GM19239 (cell line): ENCODE results near the gene JHY.
"Not testable (repeated sequence)": the region's sequence is repeated elsewhere in the genome, so short reads cannot be mapped to it uniquely, and the experiment has no call there.

Experiments
- DNase-seq: peaks from one replicate; pipeline ENCODE4 v3.0.0; 2011; ENCODE audit warnings: low spot score; ENCODE audit not compliant: insufficient read length
- FAIRE-seq: peaks from 2 replicates; lab custom pipeline; 2011; peaks lifted over from hg19 to GRCh38; lab: Jason Lieb, UNC

Gene JHY

DNA sequence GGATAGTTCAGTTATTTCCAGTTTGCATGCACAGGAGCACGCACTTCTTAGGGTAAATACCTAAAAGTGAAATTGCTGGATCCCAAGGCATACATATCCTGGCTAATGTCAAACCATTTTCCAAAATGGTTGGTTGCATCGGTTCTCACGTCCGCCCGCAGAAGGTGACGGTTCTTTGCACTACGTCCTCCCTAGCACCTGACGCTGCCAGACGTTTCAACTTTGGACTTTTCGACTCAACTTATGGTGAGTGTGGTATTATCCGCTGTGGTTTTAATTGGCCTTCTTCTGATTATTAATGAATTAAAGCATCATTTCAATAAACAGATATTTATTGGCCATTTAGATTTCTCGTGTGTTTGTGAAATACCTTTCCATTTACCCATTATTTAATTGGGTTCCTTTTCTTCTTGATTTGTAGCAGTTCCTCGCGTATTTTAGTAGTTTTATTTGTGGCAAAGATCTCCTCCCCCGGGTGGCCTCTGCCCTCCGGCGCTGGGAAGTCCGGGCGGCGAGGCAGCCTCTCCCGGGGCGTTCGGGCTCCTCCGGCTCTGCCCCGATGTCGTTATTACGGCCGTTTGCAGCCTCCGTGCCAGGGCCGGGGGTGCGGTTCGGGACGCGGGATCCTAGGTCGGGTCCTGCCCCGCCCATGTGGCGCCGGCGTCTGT is at the start of gene JHY:
TSS of gene JHY (plus strand) at position 571 of the 668 bp plus-strand sequence. CDS start 3,091 bp downstream, outside the sequence.
- FAIRE-seq: peak; percentile 35
- no peak for DNase-seq

- FAIRE-seq: no peak
- no peak for DNase-seq
Measured at GRCh38 chr11:122833846-122834464, 48.6 kb upstream of the JHY start.

GRCh38 chr11:122836916-122837315 is 45.6 kb upstream of the JHY start:
- DNase-seq (no peak), FAIRE-seq (no peak)

- no peak for FAIRE-seq
Measured at GRCh38 chr11:122837528-122838346, 44.8 kb upstream of the JHY start.

GRCh38 chr11:122843281-122844141 is 39.0 kb upstream of the JHY start:
- FAIRE-seq (peak; percentile 87), DNase-seq (no peak)

More at GRCh38 chr11:122837528-122838346, 44.8 kb upstream of the JHY start:
- DNase-seq: no peak

GRCh38 chr11:122847466-122847865 is 35.1 kb upstream of the JHY start:
- FAIRE-seq (no peak), DNase-seq (no peak)

DNA sequence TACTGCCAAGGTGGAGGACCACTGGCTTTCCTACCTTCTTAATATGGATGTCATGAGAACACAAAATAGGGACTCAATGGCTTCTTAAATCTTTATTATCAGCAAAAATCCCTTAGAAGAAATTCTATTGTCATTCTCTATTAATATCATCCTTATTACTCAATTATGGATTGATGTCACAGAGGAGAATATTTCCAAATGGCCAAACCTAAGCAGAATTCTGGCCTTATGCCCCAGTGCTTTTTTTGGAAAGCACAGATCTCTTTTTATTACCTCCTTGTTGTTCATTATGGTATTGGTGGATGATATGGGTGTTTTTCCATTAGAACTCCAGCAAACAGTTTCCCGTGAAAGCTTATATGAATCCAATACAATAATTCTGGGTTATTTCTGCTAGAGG is 34.4 kb upstream of the JHY start:
- FAIRE-seq: no peak

GRCh38 chr11:122850076-122850631 is 32.4 kb upstream of the JHY start:
- FAIRE-seq (no peak), DNase-seq (no peak)

More for the DNA sequence above, 34.4 kb upstream of the JHY start:
- no peak for DNase-seq

DNA sequence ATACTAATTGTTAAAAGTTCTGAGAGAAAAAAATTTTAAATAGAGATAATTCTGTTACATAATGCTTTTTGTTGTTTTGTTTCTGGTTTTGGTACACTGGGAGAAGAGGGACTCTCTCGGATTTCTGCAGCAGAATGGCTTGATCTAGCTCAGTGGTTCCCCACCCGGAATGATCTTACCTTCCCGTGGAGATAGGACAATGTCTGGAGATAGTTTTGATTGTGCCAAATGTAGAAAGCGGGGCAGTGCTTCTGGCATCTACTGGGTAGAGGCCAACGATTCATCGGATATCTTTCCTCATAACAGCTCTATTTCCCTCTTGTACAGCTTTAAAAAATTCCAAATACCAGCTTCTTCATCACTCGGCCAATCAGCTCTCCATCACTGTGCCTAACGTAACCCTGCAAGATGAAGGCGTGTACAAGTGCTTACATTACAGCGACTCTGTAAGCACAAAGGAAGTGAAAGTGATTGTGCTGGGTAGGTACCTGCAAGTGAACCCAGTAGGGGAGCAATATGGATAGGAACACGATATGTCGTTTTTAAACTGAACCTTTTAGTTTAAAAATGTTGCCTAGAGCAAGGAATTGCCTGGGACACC is 31.1 kb upstream of the JHY start:
- DNase-seq (no peak), FAIRE-seq (peak; percentile 90)

- FAIRE-seq (no peak), DNase-seq (no peak)
Measured at GRCh38 chr11:122852074-122852795, 30.3 kb upstream of the JHY start.

GRCh38 chr11:122852796-122853160 is 29.8 kb upstream of the JHY start:
- no peak for FAIRE-seq

DNA sequence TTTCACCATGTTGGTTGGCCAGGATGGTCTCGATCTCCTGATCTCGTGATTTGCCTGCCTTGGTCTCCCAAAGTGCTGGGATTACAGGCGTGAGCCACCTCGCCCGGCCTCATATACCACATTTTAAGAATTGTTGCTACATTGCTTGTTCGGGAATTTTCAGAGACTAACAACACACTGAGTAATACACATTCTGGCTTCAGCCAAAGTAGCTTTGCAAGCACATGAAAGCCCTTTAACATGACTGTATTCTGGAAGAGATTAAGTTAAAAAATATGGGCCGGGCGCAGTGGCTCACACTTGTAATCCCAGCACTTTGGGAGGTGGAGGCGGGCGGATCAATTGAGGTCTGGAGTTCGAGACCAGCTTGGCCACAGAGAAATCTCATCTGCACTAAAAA is 29.3 kb upstream of the JHY start:
- DNase-seq: no peak
- no peak for FAIRE-seq

More at GRCh38 chr11:122852796-122853160, 29.8 kb upstream of the JHY start:
- no peak for DNase-seq

GRCh38 chr11:122853971-122854446 is 28.6 kb upstream of the JHY start:
- FAIRE-seq: no peak
- DNase-seq: peak; percentile 24

GRCh38 chr11:122861631-122862030 is 20.9 kb upstream of the JHY start:
- DNase-seq (no peak), FAIRE-seq (no peak)

- no peak for FAIRE-seq
- no peak for DNase-seq
Measured at GRCh38 chr11:122862091-122862490, 20.5 kb upstream of the JHY start.

GRCh38 chr11:122863154-122863553 is 19.4 kb upstream of the JHY start:
- not testable (repeated sequence) for FAIRE-seq, DNase-seq

DNA sequence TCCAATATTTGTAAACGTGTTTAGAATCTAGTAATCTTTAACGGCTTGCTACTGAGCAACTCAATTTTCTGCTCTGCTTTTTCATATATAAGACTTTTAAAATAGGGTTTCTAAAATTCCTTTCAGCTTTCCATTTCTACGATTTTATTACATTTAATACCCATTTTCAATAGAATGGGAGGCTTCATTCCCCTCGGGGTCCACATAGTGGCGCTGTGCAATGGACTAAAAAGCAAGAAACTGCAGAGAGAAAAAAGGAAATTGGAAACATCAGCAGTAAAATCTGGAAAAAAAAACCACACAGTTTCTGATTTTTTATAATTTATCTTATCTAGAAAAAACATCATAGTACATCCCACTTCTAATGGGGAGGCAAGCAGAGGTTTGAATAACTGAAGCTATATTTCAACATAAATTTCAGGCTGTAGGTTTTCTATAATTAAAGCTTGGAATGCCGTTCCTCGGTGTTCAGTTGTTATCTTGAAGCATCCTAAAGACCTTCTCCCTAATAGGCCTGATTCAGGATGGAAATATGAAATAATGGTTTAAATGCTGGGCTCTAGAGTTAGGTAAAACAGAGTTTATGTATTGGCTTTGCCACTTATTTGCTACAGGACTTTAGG is 18.7 kb upstream of the JHY start:
- DNase-seq: no peak
- FAIRE-seq: no peak

GRCh38 chr11:122864386-122865115 is 18.0 kb upstream of the JHY start:
- no peak for FAIRE-seq
- DNase-seq: no peak
